ENCODE measurements around the gene GLO1. TPM values are rescaled to one million over a fixed set of nuclear protein-coding genes. Genes with fewer than 3 reads are reported as not detected.

Gene GLO1
- total and polyA plus RNA-seq, 12 donors, result 44.6 to 174 (median 97.3) TPM

GRCh38 chr6:38676974-38677544 lies 25.9 kb downstream of the GLO1 start:
- peaks cover 8 to 18% of the 10 kb centered on the region in 2 donors for H3K4me1 ChIP-seq (replicated peaks in 1 of 2)
- intact Hi-C loops (cut with DNase I), result no loop called here
- TF ChIP-seq CTCF (IDR thresholded peaks at IDR 0.05) (no peak), POLR2A (IDR thresholded peaks at IDR 0.05) (no peak)
- peak overlapping the region in 1 of 5 donors; percentile 29 for H3K27ac ChIP-seq
- no peak for DNase-seq
- no peaks in the 10 kb centered on the region for H3K27me3 ChIP-seq
- 28 to 44% (median 34%) methylated on average over 1 of the region's 1 CpG for WGBS, 4 donors
- H3K36me3 ChIP-seq (replicated peaks in 1 of 2), result peaks cover 0 to 14% of the 10 kb centered on the region in 2 donors
- H3K9me3 ChIP-seq (replicated peaks in 1 of 3), result no peaks in the 10 kb centered on the region
- H3K4me3 ChIP-seq, result no peak overlapping the region

GRCh38 chr6:38676236-38676973 lies 26.5 kb downstream of the GLO1 start:
- TF ChIP-seq CTCF (IDR thresholded peaks at IDR 0.05) (peak in 1 of 6 experiments; percentile 7), POLR2A (IDR thresholded peaks at IDR 0.05) (no peak)
- Histone ChIP-seq H3K27me3 (no peaks in the 10 kb centered on the region), H3K9me3 (replicated peaks in 1 of 3) (no peaks in the 10 kb centered on the region), H3K36me3 (replicated peaks in 1 of 2) (peaks cover 0 to 8% of the 10 kb centered on the region in 2 donors), H3K4me3 (no peak overlapping the region), H3K4me1 (replicated peaks in 1 of 2) (peaks cover 8 to 18% of the 10 kb centered on the region in 2 donors), H3K27ac (peak overlapping the region in 3 of 5 donors; percentile 6 to 52 (median 29))
- WGBS, 4 donors, result 41 to 54% (median 51%) methylated on average over 2 of the region's 2 CpGs
- DNase-seq, result no peak
- intact Hi-C loops (cut with DNase I), result no loop called here

- peaks cover 0 to 5% of the 10 kb centered on the region in 2 donors for H3K36me3 ChIP-seq (replicated peaks in 1 of 2)
- intact Hi-C loops (cut with DNase I), result no loop called here
- no peak overlapping the region for H3K27ac ChIP-seq
- peaks cover 8 to 18% of the 10 kb centered on the region in 2 donors for H3K4me1 ChIP-seq (replicated peaks in 1 of 2)
- WGBS, 4 donors, result 42 to 46% (median 44%) methylated on average over 9 of the region's 9 CpGs
- DNase-seq, result no peak
- TF ChIP-seq CTCF (IDR thresholded peaks at IDR 0.05) (no peak), POLR2A (IDR thresholded peaks at IDR 0.05) (no peak)
- no peak overlapping the region for H3K4me3 ChIP-seq
- no peaks in the 10 kb centered on the region for H3K27me3 ChIP-seq
- H3K9me3 ChIP-seq (replicated peaks in 1 of 3), result no peaks in the 10 kb centered on the region
Measured at GRCh38 chr6:38673397-38674165, 29.4 kb downstream of the GLO1 start.

GRCh38 chr6:38671885-38672467 lies 31.0 kb downstream of the GLO1 start:
- intact Hi-C loops (cut with DNase I), result no loop called here
- Histone ChIP-seq H3K36me3 (replicated peaks in 1 of 2) (peaks cover 0 to 5% of the 10 kb centered on the region in 2 donors), H3K9me3 (replicated peaks in 1 of 3) (no peaks in the 10 kb centered on the region), H3K27ac (no peak overlapping the region), H3K4me3 (no peak overlapping the region), H3K27me3 (no peaks in the 10 kb centered on the region), H3K4me1 (replicated peaks in 1 of 2) (peaks cover 8 to 12% of the 10 kb centered on the region in 2 donors)
- 7 to 13% (median 11%) methylated on average over 2 of the region's 2 CpGs for WGBS, 4 donors
- DNase-seq, result peak in 5 of 7 donors; percentile 26 to 39 (median 31)
- TF ChIP-seq CTCF (IDR thresholded peaks at IDR 0.05) (peak; percentile 52 to 76 (median 62)), POLR2A (IDR thresholded peaks at IDR 0.05) (no peak)
